Measurements from ENCODE around the gene KRT78.

KRT78 gene

DNA sequence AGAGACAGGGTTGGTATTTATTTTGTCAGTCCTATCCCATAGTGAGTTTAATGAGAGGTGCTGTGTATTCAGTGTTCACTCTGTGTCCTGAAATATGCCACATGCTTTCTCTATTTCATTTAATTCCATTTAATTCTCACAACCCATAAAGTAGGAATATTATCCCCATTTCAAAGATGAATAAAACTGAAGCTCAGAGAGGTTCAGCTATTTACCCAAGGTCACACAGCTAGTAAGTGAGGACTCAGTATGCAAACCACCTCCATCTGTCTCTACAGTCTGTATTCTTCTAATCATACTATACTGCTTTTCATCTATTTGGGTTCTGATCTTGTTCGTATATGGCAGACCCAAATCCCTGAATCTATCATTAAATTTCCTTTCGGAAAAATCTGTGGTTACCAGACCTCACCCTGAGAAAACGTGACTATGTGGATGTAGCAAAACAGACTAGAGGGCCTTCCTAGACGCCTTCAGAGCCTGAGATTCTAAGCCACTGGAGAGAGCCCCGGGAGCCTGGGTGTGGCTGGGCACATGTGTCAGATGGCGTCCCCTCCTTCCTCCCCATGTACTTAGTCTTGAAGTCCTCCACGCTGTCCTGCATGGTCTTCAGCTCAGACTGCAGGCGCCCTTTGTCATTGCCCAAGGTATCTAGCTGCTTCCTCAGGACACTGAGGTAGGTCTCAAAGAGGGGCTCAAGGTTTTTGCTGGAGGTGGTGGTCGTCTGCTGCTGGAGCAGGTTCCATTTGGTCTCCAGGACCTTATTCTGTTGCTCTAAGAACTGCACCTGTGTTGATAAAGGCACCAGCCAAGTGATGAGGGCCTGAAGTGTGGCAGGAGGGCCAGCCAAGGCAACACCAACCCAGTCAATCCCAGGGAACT lies 37.4 kb downstream of the KRT78 start:
- H3K79me2 ChIP-seq (ENCODE audit: insufficient read depth, low read length), result no peaks in the 10 kb centered on the region
- no peak for TF ChIP-seq EZH2phosphoT487 (IDR thresholded peaks at IDR 0.05; ENCODE audit: borderline replicate concordance)
- TF ChIP-seq, protein P1, sequence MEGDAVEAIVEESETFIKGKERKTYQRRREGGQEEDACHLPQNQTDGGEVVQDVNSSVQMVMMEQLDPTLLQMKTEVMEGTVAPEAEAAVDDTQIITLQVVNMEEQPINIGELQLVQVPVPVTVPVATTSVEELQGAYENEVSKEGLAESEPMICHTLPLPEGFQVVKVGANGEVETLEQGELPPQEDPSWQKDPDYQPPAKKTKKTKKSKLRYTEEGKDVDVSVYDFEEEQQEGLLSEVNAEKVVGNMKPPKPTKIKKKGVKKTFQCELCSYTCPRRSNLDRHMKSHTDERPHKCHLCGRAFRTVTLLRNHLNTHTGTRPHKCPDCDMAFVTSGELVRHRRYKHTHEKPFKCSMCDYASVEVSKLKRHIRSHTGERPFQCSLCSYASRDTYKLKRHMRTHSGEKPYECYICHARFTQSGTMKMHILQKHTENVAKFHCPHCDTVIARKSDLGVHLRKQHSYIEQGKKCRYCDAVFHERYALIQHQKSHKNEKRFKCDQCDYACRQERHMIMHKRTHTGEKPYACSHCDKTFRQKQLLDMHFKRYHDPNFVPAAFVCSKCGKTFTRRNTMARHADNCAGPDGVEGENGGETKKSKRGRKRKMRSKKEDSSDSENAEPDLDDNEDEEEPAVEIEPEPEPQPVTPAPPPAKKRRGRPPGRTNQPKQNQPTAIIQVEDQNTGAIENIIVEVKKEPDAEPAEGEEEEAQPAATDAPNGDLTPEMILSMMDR (conservative IDR thresholded peaks at IDR 0.05; ENCODE audit: low read length), result no peak
- no peak overlapping the region for H3K4me3 ChIP-seq (ENCODE audit: low read length, poor library complexity, severe bottlenecking)
- H3F3A ChIP-seq (ENCODE audit: low read depth), result no peaks in the 10 kb centered on the region
- no peaks in the 10 kb centered on the region for H3K4me1 ChIP-seq (ENCODE audit: insufficient read depth, low read length, poor library complexity, severe bottlenecking)
- no peak overlapping the region for H3K4me2 ChIP-seq (ENCODE audit: low read depth, low read length, poor library complexity, severe bottlenecking)
- no peaks in the 10 kb centered on the region for H4K20me1 ChIP-seq (ENCODE audit: insufficient read depth, low read length, poor library complexity, severe bottlenecking)
- no peak overlapping the region for H3K9ac ChIP-seq (ENCODE audit: low read depth, low read length, poor library complexity, severe bottlenecking)
- no peak overlapping the region for H2AFZ ChIP-seq (ENCODE audit: low read length)
- H3K9me2 ChIP-seq (replicated peaks; ENCODE audit: low read depth, low read length), result no peaks in the 10 kb centered on the region
- H3K36me3 ChIP-seq (ENCODE audit: insufficient read depth, low read length), result no peaks in the 10 kb centered on the region
- H3K27me3 ChIP-seq (ENCODE audit: insufficient read depth, low read length, poor library complexity, severe bottlenecking), result no peaks in the 10 kb centered on the region
- no peaks in the 10 kb centered on the region for H3K9me3 ChIP-seq (ENCODE audit: insufficient read depth, low read depth, low read length)

DNA sequence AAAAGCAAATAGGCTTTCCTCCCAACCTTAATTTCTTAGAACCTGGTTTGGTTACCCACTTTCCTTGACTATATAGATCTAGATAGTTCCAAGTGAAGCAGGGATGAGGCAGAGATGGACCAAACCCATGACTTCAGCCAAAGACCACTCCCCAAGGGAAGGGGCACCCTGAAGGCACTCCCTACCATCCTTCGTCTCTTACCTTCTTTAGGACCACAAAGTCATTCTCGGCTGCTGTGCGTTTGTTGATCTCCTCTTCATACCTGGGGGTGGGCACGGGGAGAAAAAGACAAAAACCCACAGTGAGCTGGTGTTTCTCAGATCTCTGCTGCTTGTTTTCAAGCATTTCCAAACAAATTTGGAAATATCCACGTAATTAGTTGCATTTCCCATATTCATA lies 38.2 kb downstream of the KRT78 start:
- Histone ChIP-seq H2AFZ (ENCODE audit: low read length) (no peak overlapping the region), H4K20me1 (ENCODE audit: insufficient read depth, low read length, poor library complexity, severe bottlenecking) (no peaks in the 10 kb centered on the region), H3K9ac (ENCODE audit: low read depth, low read length, poor library complexity, severe bottlenecking) (no peak overlapping the region), H3F3A (ENCODE audit: low read depth) (no peaks in the 10 kb centered on the region), H3K4me1 (ENCODE audit: insufficient read depth, low read length, poor library complexity, severe bottlenecking) (no peaks in the 10 kb centered on the region), H3K4me2 (ENCODE audit: low read depth, low read length, poor library complexity, severe bottlenecking) (no peak overlapping the region), H3K4me3 (ENCODE audit: low read length, poor library complexity, severe bottlenecking) (no peak overlapping the region), H3K27me3 (ENCODE audit: insufficient read depth, low read length, poor library complexity, severe bottlenecking) (no peaks in the 10 kb centered on the region), H3K79me2 (ENCODE audit: insufficient read depth, low read length) (no peaks in the 10 kb centered on the region), H3K9me3 (ENCODE audit: insufficient read depth, low read depth, low read length) (no peaks in the 10 kb centered on the region), H3K36me3 (ENCODE audit: insufficient read depth, low read length) (no peaks in the 10 kb centered on the region), H3K9me2 (replicated peaks; ENCODE audit: low read depth, low read length) (no peaks in the 10 kb centered on the region)
- TF ChIP-seq, protein P1 (conservative IDR thresholded peaks at IDR 0.05; ENCODE audit: low read length), result no peak
- no peak for TF ChIP-seq EZH2phosphoT487 (IDR thresholded peaks at IDR 0.05; ENCODE audit: borderline replicate concordance)

DNA sequence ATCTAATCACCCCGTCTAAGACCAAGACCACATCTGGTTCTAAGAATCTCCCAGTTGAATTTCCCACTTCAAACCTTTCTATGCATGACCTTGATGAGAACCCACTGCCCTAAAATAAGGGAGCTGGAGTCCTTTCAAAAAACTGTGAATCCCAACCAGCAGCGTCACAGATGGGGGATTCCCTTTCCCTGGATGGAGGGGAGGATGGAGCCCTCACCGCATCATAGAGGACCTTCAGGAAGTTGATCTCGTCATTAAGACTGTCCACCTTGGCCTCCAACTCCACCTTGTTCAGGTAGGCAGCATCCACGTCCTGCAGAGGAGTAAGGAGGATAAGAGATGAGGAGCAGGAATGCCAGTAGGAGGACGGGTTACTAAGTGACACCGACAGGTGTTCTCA lies 39.6 kb downstream of the KRT78 start:
- H3K9me2 ChIP-seq (replicated peaks; ENCODE audit: low read depth, low read length), result no peaks in the 10 kb centered on the region
- no peak overlapping the region for H3K9ac ChIP-seq (ENCODE audit: low read depth, low read length, poor library complexity, severe bottlenecking)

More for the DNA sequence above, 39.6 kb downstream of the KRT78 start:
- Histone ChIP-seq H4K20me1 (ENCODE audit: insufficient read depth, low read length, poor library complexity, severe bottlenecking) (no peaks in the 10 kb centered on the region), H3K4me1 (ENCODE audit: insufficient read depth, low read length, poor library complexity, severe bottlenecking) (no peaks in the 10 kb centered on the region), H2AFZ (ENCODE audit: low read length) (no peak overlapping the region), H3K9me3 (ENCODE audit: insufficient read depth, low read depth, low read length) (no peaks in the 10 kb centered on the region), H3K4me3 (ENCODE audit: low read length, poor library complexity, severe bottlenecking) (no peak overlapping the region), H3K4me2 (ENCODE audit: low read depth, low read length, poor library complexity, severe bottlenecking) (no peak overlapping the region), H3F3A (ENCODE audit: low read depth) (no peaks in the 10 kb centered on the region), H3K27me3 (ENCODE audit: insufficient read depth, low read length, poor library complexity, severe bottlenecking) (no peaks in the 10 kb centered on the region), H3K79me2 (ENCODE audit: insufficient read depth, low read length) (no peaks in the 10 kb centered on the region), H3K36me3 (ENCODE audit: insufficient read depth, low read length) (no peaks in the 10 kb centered on the region)
- no peak for TF ChIP-seq EZH2phosphoT487 (IDR thresholded peaks at IDR 0.05; ENCODE audit: borderline replicate concordance)
- TF ChIP-seq, protein P1 (conservative IDR thresholded peaks at IDR 0.05; ENCODE audit: low read length), result no peak
